Measurements from ENCODE around the gene CDC5L.

The CDC5L gene

DNA sequence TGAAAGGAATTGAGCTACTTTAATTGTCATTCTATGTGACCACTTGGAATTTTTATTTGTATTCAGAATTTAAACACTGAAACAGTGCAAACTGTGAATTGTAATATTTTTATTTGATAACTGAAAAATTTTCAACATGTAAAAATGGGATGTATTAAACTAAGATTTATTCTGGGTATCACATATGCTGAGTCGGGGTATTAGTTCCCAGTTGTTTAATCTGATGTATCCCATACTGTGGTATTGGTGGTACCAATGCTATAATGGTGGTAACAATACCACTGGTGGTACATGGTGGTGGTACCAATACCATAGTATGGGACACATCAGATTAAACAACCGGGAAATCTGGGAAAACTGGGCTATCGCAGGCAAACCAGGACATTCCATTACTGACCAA, 79.4 kb downstream of the CDC5L start:
- Histone ChIP-seq H3F3A (ENCODE audit: low read depth) (no peaks in the 10 kb centered on the region), H3K4me2 (ENCODE audit: low read depth, low read length, poor library complexity, severe bottlenecking) (no peak overlapping the region), H3K9ac (ENCODE audit: low read depth, low read length, poor library complexity, severe bottlenecking) (no peak overlapping the region), H3K27me3 (ENCODE audit: insufficient read depth, low read length, poor library complexity, severe bottlenecking) (no peaks in the 10 kb centered on the region), H3K9me2 (replicated peaks; ENCODE audit: low read depth, low read length) (no peaks in the 10 kb centered on the region), H3K4me1 (ENCODE audit: insufficient read depth, low read length, poor library complexity, severe bottlenecking) (peaks cover 5% of the 10 kb centered on the region), H3K4me3 (ENCODE audit: low read length, poor library complexity, severe bottlenecking) (no peak overlapping the region), H3K36me3 (ENCODE audit: insufficient read depth, low read length) (no peaks in the 10 kb centered on the region), H3K9me3 (ENCODE audit: insufficient read depth, low read depth, low read length) (no peaks in the 10 kb centered on the region), H4K20me1 (ENCODE audit: insufficient read depth, low read length, poor library complexity, severe bottlenecking) (no peaks in the 10 kb centered on the region), H3K79me2 (ENCODE audit: insufficient read depth, low read length) (no peaks in the 10 kb centered on the region), H2AFZ (ENCODE audit: low read length) (no peak overlapping the region)
- TF ChIP-seq, protein P1, sequence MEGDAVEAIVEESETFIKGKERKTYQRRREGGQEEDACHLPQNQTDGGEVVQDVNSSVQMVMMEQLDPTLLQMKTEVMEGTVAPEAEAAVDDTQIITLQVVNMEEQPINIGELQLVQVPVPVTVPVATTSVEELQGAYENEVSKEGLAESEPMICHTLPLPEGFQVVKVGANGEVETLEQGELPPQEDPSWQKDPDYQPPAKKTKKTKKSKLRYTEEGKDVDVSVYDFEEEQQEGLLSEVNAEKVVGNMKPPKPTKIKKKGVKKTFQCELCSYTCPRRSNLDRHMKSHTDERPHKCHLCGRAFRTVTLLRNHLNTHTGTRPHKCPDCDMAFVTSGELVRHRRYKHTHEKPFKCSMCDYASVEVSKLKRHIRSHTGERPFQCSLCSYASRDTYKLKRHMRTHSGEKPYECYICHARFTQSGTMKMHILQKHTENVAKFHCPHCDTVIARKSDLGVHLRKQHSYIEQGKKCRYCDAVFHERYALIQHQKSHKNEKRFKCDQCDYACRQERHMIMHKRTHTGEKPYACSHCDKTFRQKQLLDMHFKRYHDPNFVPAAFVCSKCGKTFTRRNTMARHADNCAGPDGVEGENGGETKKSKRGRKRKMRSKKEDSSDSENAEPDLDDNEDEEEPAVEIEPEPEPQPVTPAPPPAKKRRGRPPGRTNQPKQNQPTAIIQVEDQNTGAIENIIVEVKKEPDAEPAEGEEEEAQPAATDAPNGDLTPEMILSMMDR (conservative IDR thresholded peaks at IDR 0.05; ENCODE audit: low read length) = no peak
- no peak for TF ChIP-seq EZH2phosphoT487 (IDR thresholded peaks at IDR 0.05; ENCODE audit: borderline replicate concordance)

DNA sequence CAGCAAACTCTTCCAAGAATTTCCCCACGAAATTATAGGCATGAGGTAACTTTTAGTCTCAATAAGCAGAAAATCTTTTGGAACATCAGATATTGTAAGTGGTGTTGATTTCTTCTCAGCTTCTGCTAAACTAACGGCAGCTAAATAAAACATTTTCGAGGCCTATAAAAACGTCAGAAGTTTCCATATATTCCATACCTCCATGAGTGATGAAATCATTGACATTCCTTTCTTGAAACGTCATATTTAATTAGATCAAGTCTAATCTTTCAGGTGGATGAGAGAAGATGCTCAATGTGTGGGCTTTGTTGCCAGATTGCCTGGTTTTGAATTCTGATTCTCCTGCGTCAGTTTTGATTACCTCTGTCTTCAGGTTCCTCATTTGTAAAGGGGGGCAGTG, 81.3 kb downstream of the CDC5L start:
- Histone ChIP-seq H3K9me2 (replicated peaks; ENCODE audit: low read depth, low read length) (no peaks in the 10 kb centered on the region), H3K79me2 (ENCODE audit: insufficient read depth, low read length) (no peaks in the 10 kb centered on the region)

DNA sequence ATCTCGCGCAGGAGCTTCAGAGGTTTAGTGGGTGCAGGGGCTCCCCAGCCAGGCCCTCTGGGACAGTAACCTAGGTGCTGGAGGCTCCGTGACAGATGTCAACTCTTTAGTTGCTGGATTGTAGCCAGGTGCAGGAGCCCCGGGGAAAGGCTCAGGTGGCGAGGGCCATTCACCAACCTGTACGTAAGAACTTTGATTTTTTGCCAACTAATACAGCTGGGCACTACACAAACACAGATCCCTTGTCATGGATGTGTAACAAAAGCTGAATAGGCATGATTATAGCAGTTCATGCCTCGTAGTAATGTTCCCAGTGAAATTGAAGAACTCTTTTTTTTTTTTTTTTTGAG, 82.6 kb downstream of the CDC5L start:
- Histone ChIP-seq H3K79me2 (ENCODE audit: insufficient read depth, low read length) (no peaks in the 10 kb centered on the region), H2AFZ (ENCODE audit: low read length) (no peak overlapping the region), H3K9me2 (replicated peaks; ENCODE audit: low read depth, low read length) (no peaks in the 10 kb centered on the region), H3K27me3 (ENCODE audit: insufficient read depth, low read length, poor library complexity, severe bottlenecking) (no peaks in the 10 kb centered on the region), H3K9ac (ENCODE audit: low read depth, low read length, poor library complexity, severe bottlenecking) (no peak overlapping the region), H4K20me1 (ENCODE audit: insufficient read depth, low read length, poor library complexity, severe bottlenecking) (no peaks in the 10 kb centered on the region), H3K4me2 (ENCODE audit: low read depth, low read length, poor library complexity, severe bottlenecking) (no peak overlapping the region), H3K4me1 (ENCODE audit: insufficient read depth, low read length, poor library complexity, severe bottlenecking) (no peaks in the 10 kb centered on the region), H3K9me3 (ENCODE audit: insufficient read depth, low read depth, low read length) (no peaks in the 10 kb centered on the region), H3K36me3 (ENCODE audit: insufficient read depth, low read length) (no peaks in the 10 kb centered on the region), H3F3A (ENCODE audit: low read depth) (no peaks in the 10 kb centered on the region), H3K4me3 (ENCODE audit: low read length, poor library complexity, severe bottlenecking) (no peak overlapping the region)
- TF ChIP-seq, protein P1 (conservative IDR thresholded peaks at IDR 0.05; ENCODE audit: low read length) = peak; percentile 41
- TF ChIP-seq EZH2phosphoT487 (IDR thresholded peaks at IDR 0.05; ENCODE audit: borderline replicate concordance) = no peak

More for the DNA sequence above, 81.3 kb downstream of the CDC5L start:
- TF ChIP-seq EZH2phosphoT487 (IDR thresholded peaks at IDR 0.05; ENCODE audit: borderline replicate concordance) = no peak
- TF ChIP-seq, protein P1 (conservative IDR thresholded peaks at IDR 0.05; ENCODE audit: low read length) = no peak
- Histone ChIP-seq H3K36me3 (ENCODE audit: insufficient read depth, low read length) (no peaks in the 10 kb centered on the region), H3K4me2 (ENCODE audit: low read depth, low read length, poor library complexity, severe bottlenecking) (no peak overlapping the region), H3K9ac (ENCODE audit: low read depth, low read length, poor library complexity, severe bottlenecking) (no peak overlapping the region), H4K20me1 (ENCODE audit: insufficient read depth, low read length, poor library complexity, severe bottlenecking) (no peaks in the 10 kb centered on the region), H3K9me3 (ENCODE audit: insufficient read depth, low read depth, low read length) (no peaks in the 10 kb centered on the region), H3F3A (ENCODE audit: low read depth) (no peaks in the 10 kb centered on the region), H3K4me1 (ENCODE audit: insufficient read depth, low read length, poor library complexity, severe bottlenecking) (no peaks in the 10 kb centered on the region), H3K4me3 (ENCODE audit: low read length, poor library complexity, severe bottlenecking) (no peak overlapping the region), H3K27me3 (ENCODE audit: insufficient read depth, low read length, poor library complexity, severe bottlenecking) (no peaks in the 10 kb centered on the region), H2AFZ (ENCODE audit: low read length) (no peak overlapping the region)
